HEK293T (cell line): ENCODE data around the gene CEP76.

Source experiments
- CTCF ChIA-PET: fragments of 350-600 bp; formaldehyde crosslinking; extraction: SDS; loops from one replicate; lab custom pipeline; 2021; ENCODE audit warnings: antibody characterized with exemption, inconsistent platforms; lab: Yijun Ruan, JAX
- POLR2A ChIA-PET: fragments of 350-600 bp; formaldehyde crosslinking; extraction: SDS; loops from one replicate; lab custom pipeline; 2020; ENCODE audit warnings: antibody characterized with exemption, inconsistent platforms; lab: Yijun Ruan, JAX
- DNase-seq: peaks from one replicate; pipeline ENCODE4 v3.0.0; 2012; ENCODE audit warnings: mixed read lengths; ENCODE audit errors: extremely low spot score
- ARNT ChIP-seq: fragments of 450-650 bp; IDR thresholded peaks from 2 replicates; pipeline ENCODE4 v1.6.1; 2017; ENCODE audit warnings: mild to moderate bottlenecking
- BHLHE40 ChIP-seq: fragments of 450-650 bp; IDR thresholded peaks from 2 replicates; pipeline ENCODE4 v1.6.1; 2016; ENCODE audit warnings: mild to moderate bottlenecking, moderate library complexity, borderline replicate concordance
- CTBP1 ChIP-seq: fragments of 450-650 bp; IDR thresholded peaks from 2 replicates; pipeline ENCODE4 v1.6.1; 2016; ENCODE audit warnings: borderline replicate concordance
- ELF4 ChIP-seq: fragments of 450-650 bp; IDR thresholded peaks from 2 replicates; pipeline ENCODE4 v1.6.1; 2017; ENCODE audit warnings: antibody characterized with exemption
- FOXA1 ChIP-seq: fragments of 450-650 bp; IDR thresholded peaks from 2 replicates; pipeline ENCODE4 v1.6.1; 2016; ENCODE audit warnings: mild to moderate bottlenecking
- FOXK2 ChIP-seq: fragments of 450-650 bp; IDR thresholded peaks from 2 replicates; pipeline ENCODE4 v1.6.1; 2016; ENCODE audit warnings: mild to moderate bottlenecking
- FOXM1 ChIP-seq: fragments of 450-650 bp; IDR thresholded peaks from 2 replicates; pipeline ENCODE4 v1.6.1; 2017; ENCODE audit warnings: mild to moderate bottlenecking, borderline replicate concordance
- HDGF ChIP-seq: fragments of 450-650 bp; IDR thresholded peaks from 2 replicates; pipeline ENCODE4 v1.6.1; 2017; ENCODE audit warnings: antibody characterized with exemption, borderline replicate concordance
- L3MBTL2 ChIP-seq: fragments of 450-650 bp; conservative IDR thresholded peaks from 2 replicates; pipeline ENCODE4 v1.6.1; 2016; ENCODE audit warnings: mild to moderate bottlenecking
- LEF1 ChIP-seq: fragments of 450-650 bp; IDR thresholded peaks from 2 replicates; pipeline ENCODE4 v1.6.1; 2017; ENCODE audit warnings: mild to moderate bottlenecking, borderline replicate concordance
- NFRKB ChIP-seq: fragments of 450-650 bp; IDR thresholded peaks from 2 replicates; pipeline ENCODE4 v1.6.1; 2016; ENCODE audit warnings: mild to moderate bottlenecking, moderate library complexity
- PKNOX1 ChIP-seq: fragments of 450-650 bp; IDR thresholded peaks from 2 replicates; pipeline ENCODE4 v1.6.1; 2016
- SP1 ChIP-seq: fragments of 450-650 bp; IDR thresholded peaks from 2 replicates; pipeline ENCODE4 v1.6.1; 2017
- SUZ12 ChIP-seq: fragments of 450-650 bp; IDR thresholded peaks from 2 replicates; pipeline ENCODE4 v1.6.1; 2016; ENCODE audit warnings: mild to moderate bottlenecking
- TARDBP ChIP-seq: fragments of 450-650 bp; IDR thresholded peaks from 2 replicates; pipeline ENCODE4 v1.6.1; 2016
- ZNF384 ChIP-seq: fragments of 450-650 bp; IDR thresholded peaks from 2 replicates; pipeline ENCODE4 v1.6.1; 2016

The CEP76 gene

GRCh38 chr18:12686100-12686499 lies 16.4 kb downstream of the CEP76 start:
- DNase-seq = peak; percentile 19
- ChIA-PET CTCF (no interaction called here), POLR2A (no interaction called here)
- no peak for TF ChIP-seq SUZ12

GRCh38 chr18:12679183-12679786 lies 23.2 kb downstream of the CEP76 start:
- TF ChIP-seq NFRKB = no peak
- no peak for TF ChIP-seq TARDBP
- TF ChIP-seq ELF4 = no peak
- no peak for TF ChIP-seq LEF1
- TF ChIP-seq ARNT = no peak
- TF ChIP-seq SP1 = no peak
- TF ChIP-seq FOXA1 = no peak
- no peak for TF ChIP-seq ZNF384
- TF ChIP-seq HDGF = no peak
- TF ChIP-seq PKNOX1 = no peak
- TF ChIP-seq FOXK2 = no peak
- no peak for TF ChIP-seq SUZ12
- TF ChIP-seq BHLHE40 = no peak
- TF ChIP-seq FOXM1 = no peak
- TF ChIP-seq L3MBTL2 = no peak
- CTCF ChIA-PET = no interaction called here
- POLR2A ChIA-PET = no interaction called here
- DNase-seq = no peak

GRCh38 chr18:12668041-12668440 lies 34.5 kb downstream of the CEP76 start:
- no peak for DNase-seq
- ChIA-PET POLR2A (no interaction called here), CTCF (no interaction called here)

GRCh38 chr18:12659904-12660605 lies 42.5 kb downstream of the CEP76 start:
- DNase-seq = peak; percentile 39
- ChIA-PET CTCF (interaction anchor here (1.1 kb wide), 1 partner anchor 140 kb away, joined by 3 read pairs; no protein-coding TSS in a partner anchor), POLR2A (no interaction called here)
- TF ChIP-seq PKNOX1 = 0 out of 2 replicates have a peak, but pooled peaks have one; percentile 12
- 0 out of 2 replicates have a peak, but pooled peaks have one; percentile 46 for TF ChIP-seq ZNF384
- no peak for TF ChIP-seq HDGF

More at GRCh38 chr18:12668041-12668440, 34.5 kb downstream of the CEP76 start:
- TF ChIP-seq LEF1 = no peak
- TF ChIP-seq ELF4 = no peak

GRCh38 chr18:12658426-12659138 lies 43.9 kb downstream of the CEP76 start:
- POLR2A ChIA-PET = no interaction called here
- CTCF ChIA-PET = interaction anchor here (0.7 kb wide), 1 partner anchor 264 kb away, joined by 3 read pairs; no protein-coding TSS in a partner anchor
- peak; percentile 23 for DNase-seq
- TF ChIP-seq FOXK2 = no peak
- TF ChIP-seq FOXA1 = no peak
- no peak for TF ChIP-seq LEF1
- no peak for TF ChIP-seq TARDBP
- no peak for TF ChIP-seq BHLHE40
- TF ChIP-seq PKNOX1 = no peak
- TF ChIP-seq ZNF384 = no peak
- no peak for TF ChIP-seq L3MBTL2

- ChIA-PET CTCF (no interaction called here), POLR2A (no interaction called here)
- peak; percentile 52 for DNase-seq
- no peak for TF ChIP-seq ELF4
- no peak for TF ChIP-seq ARNT
- no peak; the same call in 1 of the 2 replicates for TF ChIP-seq L3MBTL2
- TF ChIP-seq FOXA1 = no peak
- no peak for TF ChIP-seq NFRKB
- no peak for TF ChIP-seq FOXK2
- no peak for TF ChIP-seq BHLHE40
- TF ChIP-seq TARDBP = no peak
- TF ChIP-seq LEF1 = no peak
- no peak for TF ChIP-seq HDGF
- no peak for TF ChIP-seq SUZ12
- no peak for TF ChIP-seq ZNF384
- TF ChIP-seq CTBP1 = no peak
- no peak for TF ChIP-seq PKNOX1
- TF ChIP-seq SP1 = no peak
- TF ChIP-seq FOXM1 = no peak
Measured at GRCh38 chr18:12657684-12658425, 44.7 kb downstream of the CEP76 start, which contains the start of gene SPIRE1. Gene SPIRE1 (minus strand): TSS chr18:12658107. CDS start chr18:12657866, 241 bp downstream.
